BJ (cell line): ENCODE data around the gene CHRM2. TPM values are rescaled to one million over a fixed set of nuclear protein-coding genes. Genes with fewer than 3 reads are reported as not detected.

Experiments
- CTCF ChIA-PET: fragments of 350-600 bp; formaldehyde crosslinking; extraction: SDS; loops from one replicate; lab custom pipeline; 2021; ENCODE audit warnings: antibody characterized with exemption, inconsistent platforms; lab: Yijun Ruan, JAX
- POLR2A ChIA-PET: fragments of 300-600 bp; sonication (Branson Sonifier 250); formaldehyde crosslinking; extraction: SDS; loops from one replicate; lab custom pipeline; 2021; ENCODE audit warnings: antibody characterized with exemption; lab: Charles Lee
- DNase-seq: peaks from one replicate; pipeline ENCODE4 v3.0.0-alpha.2; 2011; ENCODE audit warnings: low read depth
- H3K27me3 ChIP-seq: 2 replicates; pipeline ENCODE4 v1.6.0; 2011; ENCODE audit warnings: low read length; ENCODE audit not compliant: control insufficient read depth, insufficient read depth
- H3K36me3 ChIP-seq: 2 replicates; pipeline ENCODE4 v1.5.1; 2011; ENCODE audit warnings: low read length; ENCODE audit not compliant: control insufficient read depth, insufficient read depth
- H3K4me3 ChIP-seq: 2 replicates; pipeline ENCODE4 v1.5.1; 2011; ENCODE audit warnings: low read depth, mild to moderate bottlenecking, control low read depth, low read length
- CTCF ChIP-seq: IDR thresholded peaks from 2 replicates; pipeline ENCODE4 v1.5.1; 2011; ENCODE audit warnings: low read depth, mild to moderate bottlenecking, control low read depth, inconsistent platforms, low read length, moderate library complexity; ENCODE audit not compliant: insufficient read depth
- polyA plus RNA-seq: library from polyadenylated mRNA; depleted of rRNA; stranded (reverse); fragments of >200 nt; gene quantifications from 2 replicates; pipeline ENCODE4 v1.2.3, GENCODE V29; 2011

The CHRM2 gene
- polyA plus RNA-seq, 1 experiment, result 27.0 TPM

- no peaks in the 10 kb centered on the region for H3K27me3 ChIP-seq
- ChIA-PET CTCF (no interaction called here), POLR2A (no interaction called here)
- no peak overlapping the region for H3K4me3 ChIP-seq
- TF ChIP-seq CTCF, result no peak
- DNase-seq, result no peak
- no peaks in the 10 kb centered on the region for H3K36me3 ChIP-seq
Observed at GRCh38 chr7:137005873-137006272, 137.4 kb downstream of the CHRM2 start.

GRCh38 chr7:137006293-137006692 is 137.8 kb downstream of the CHRM2 start:
- POLR2A ChIA-PET, result interaction anchor here (1.0 kb wide), 1 partner anchor 8 kb away, joined by 3 read pairs; no protein-coding TSS in a partner anchor
- H3K4me3 ChIP-seq, result no peak overlapping the region
- H3K27me3 ChIP-seq, result no peaks in the 10 kb centered on the region
- no peaks in the 10 kb centered on the region for H3K36me3 ChIP-seq
- no peak for TF ChIP-seq CTCF
- DNase-seq, result no peak
- CTCF ChIA-PET, result interaction anchor here (0.8 kb wide), 1 partner anchor 79 kb away, joined by 3 read pairs; no protein-coding TSS in a partner anchor

- peak; percentile 50 for DNase-seq
- CTCF ChIA-PET, result interaction anchor here (0.8 to 1.4 kb wide), 3 partner anchors 79 to 585 kb away, joined by 3 to 4 read pairs (median 3); no protein-coding TSS in a partner anchor
Observed at GRCh38 chr7:137007001-137007694, 138.7 kb downstream of the CHRM2 start.

GRCh38 chr7:137009404-137009803 is 141.0 kb downstream of the CHRM2 start:
- ChIA-PET CTCF (no interaction called here), POLR2A (no interaction called here)
- TF ChIP-seq CTCF, result no peak
- Histone ChIP-seq H3K36me3 (no peaks in the 10 kb centered on the region), H3K4me3 (no peak overlapping the region), H3K27me3 (no peaks in the 10 kb centered on the region)
- DNase-seq, result no peak

More at GRCh38 chr7:137007001-137007694, 138.7 kb downstream of the CHRM2 start:
- POLR2A ChIA-PET, result interaction anchor here (0.7 to 1.0 kb wide), 2 partner anchors 9 to 75 kb away, joined by 3 to 4 read pairs; no protein-coding TSS in a partner anchor
- Histone ChIP-seq H3K36me3 (no peaks in the 10 kb centered on the region), H3K4me3 (no peak overlapping the region), H3K27me3 (no peaks in the 10 kb centered on the region)
- no peak for TF ChIP-seq CTCF

- TF ChIP-seq CTCF, result no peak
- Histone ChIP-seq H3K4me3 (no peak overlapping the region), H3K36me3 (peaks cover 4% of the 10 kb centered on the region), H3K27me3 (no peaks in the 10 kb centered on the region; the same call in 1 of the 2 replicates)
- CTCF ChIA-PET, result no interaction called here
- POLR2A ChIA-PET, result no interaction called here
- no peak for DNase-seq
Observed at GRCh38 chr7:137015015-137015414, 146.6 kb downstream of the CHRM2 start.
